ENCODE data around the gene OR2W1.

Gene OR2W1

DNA sequence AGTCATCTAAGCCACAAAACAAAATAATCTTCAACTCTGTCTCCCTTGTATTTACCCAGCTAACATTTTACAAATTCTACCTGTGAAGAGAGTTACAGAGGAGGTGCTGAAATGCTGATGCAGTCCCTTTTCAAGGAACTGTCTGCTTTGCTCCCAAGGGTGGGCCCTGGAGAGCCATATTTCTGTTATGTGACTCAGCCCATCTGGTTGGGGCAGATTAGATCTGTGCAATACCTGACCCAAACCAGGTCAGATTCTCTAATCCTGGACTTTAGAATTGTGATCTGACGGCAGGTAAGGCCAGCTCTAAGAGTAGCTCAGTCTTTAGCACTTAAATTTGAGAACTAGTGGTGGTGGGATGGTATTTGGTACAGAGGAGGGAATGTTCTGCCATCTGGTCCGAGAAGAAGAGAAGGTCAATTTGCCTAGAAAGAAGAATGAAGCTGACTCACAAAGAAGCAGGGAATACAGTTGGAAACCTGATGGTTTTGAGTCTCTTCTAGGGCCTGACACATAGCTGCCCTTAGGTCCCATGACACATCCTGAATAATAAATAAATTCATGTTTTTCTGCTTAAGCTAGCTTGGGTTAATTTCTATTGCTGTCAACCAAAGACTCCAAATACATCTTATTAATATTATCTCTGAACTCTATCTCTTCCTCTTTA, 48.0 kb downstream of the OR2W1 start:
- DNase-seq (ENCODE audit: low read depth) = no peak

DNA sequence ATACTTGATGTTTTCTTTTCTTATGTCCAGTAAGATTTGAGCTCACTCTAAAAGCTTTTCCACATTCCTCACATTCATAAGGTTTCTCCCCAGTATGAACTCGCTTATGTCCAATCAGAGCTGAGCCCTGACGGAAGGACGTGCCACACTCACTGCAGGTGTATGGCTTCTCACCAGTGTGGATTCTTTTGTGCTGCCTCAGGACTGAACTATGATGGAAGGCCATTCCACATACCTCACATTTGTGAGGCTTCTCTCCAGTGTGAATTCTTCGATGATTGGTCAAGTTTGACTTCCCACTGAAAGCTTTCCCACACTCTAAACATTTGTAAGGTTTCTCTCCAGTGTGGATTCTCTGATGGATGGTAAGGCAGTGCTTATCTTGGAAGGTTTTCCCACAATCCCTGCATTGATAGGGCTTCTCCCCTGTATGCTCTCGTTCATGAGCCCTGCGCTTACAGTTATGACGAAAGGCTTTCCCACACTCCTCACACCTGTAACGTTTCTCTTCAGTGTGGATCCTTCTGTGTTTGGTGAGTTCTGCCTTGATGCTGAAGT, 49.8 kb downstream of the OR2W1 start:
- DNase-seq (ENCODE audit: low read depth) = no peak

All from non-pigmented ciliary epithelial cell (primary cell).